Neural cell (in vitro differentiated cells): ENCODE data around the gene TBL1X.

Experiments used
- CTCF ChIP-seq: fragments of 450-650 bp; IDR thresholded peaks from 2 replicates; pipeline ENCODE4 v1.5.1; 2014; ENCODE audit warnings: antibody characterized with exemption, mild to moderate bottlenecking, moderate library complexity; ENCODE audit not compliant: poor library complexity, severe bottlenecking
- EP300 ChIP-seq: fragments of 450-650 bp; conservative IDR thresholded peaks from 2 replicates; pipeline ENCODE4 v1.6.1; 2014; ENCODE audit warnings: antibody characterized with exemption, mild to moderate bottlenecking, moderate library complexity; ENCODE audit not compliant: poor library complexity, severe bottlenecking
- RAD21 ChIP-seq: fragments of 450-650 bp; conservative IDR thresholded peaks from 2 replicates; pipeline ENCODE4 v1.6.1; 2014; ENCODE audit warnings: antibody characterized with exemption, mild to moderate bottlenecking, moderate library complexity
- REST ChIP-seq: IDR thresholded peaks from 2 replicates; pipeline ENCODE4 v1.6.1; 2012; ENCODE audit warnings: borderline replicate concordance
- SMC3 ChIP-seq: fragments of 450-650 bp; conservative IDR thresholded peaks from 2 replicates; pipeline ENCODE4 v1.6.1; 2014; ENCODE audit warnings: antibody characterized with exemption, mild to moderate bottlenecking, moderate library complexity; ENCODE audit not compliant: poor library complexity

GRCh38 chrX:9597361-9598035 is 132.6 kb downstream of the TBL1X start:
- TF ChIP-seq CTCF (no peak), SMC3 (no peak), EP300 (no peak), RAD21 (no peak), REST (no peak)
